NCI-H1417 (cell line): ENCODE results near the gene USO1.
"Not testable (repeated sequence)": the region's sequence is repeated elsewhere in the genome, so short reads cannot be mapped to it uniquely, and the experiment has no call there.

Experiments
- DNase-seq, 3 experiments: peaks; one replicate each; lab custom pipeline; 2025; lab: John Stamatoyannopoulos, UW

USO1 gene

GRCh38 chr4:75752637-75753036 is 28.3 kb downstream of the USO1 start:
- DNase-seq, result no peak

- no peak for DNase-seq
These were observed 44.7 kb downstream of the USO1 start for GRCh38 chr4:75769036-75769435.

- DNase-seq, result no peak
These were observed 47.2 kb downstream of the USO1 start for GRCh38 chr4:75771607-75772006.

GRCh38 chr4:75777589-75777988 is 53.2 kb downstream of the USO1 start:
- DNase-seq, result no peak

- DNase-seq, result no peak
These were observed 54.9 kb downstream of the USO1 start for GRCh38 chr4:75779105-75779757.

GRCh38 chr4:75781305-75781704 is 56.9 kb downstream of the USO1 start:
- DNase-seq, result no peak

GRCh38 chr4:75786526-75786925 is 62.1 kb downstream of the USO1 start:
- DNase-seq, result no peak

GRCh38 chr4:75786938-75787337 is 62.6 kb downstream of the USO1 start:
- no peak for DNase-seq

GRCh38 chr4:75790024-75790423 is 65.6 kb downstream of the USO1 start:
- no peak for DNase-seq

- DNase-seq, result no peak
These were observed 76.6 kb downstream of the USO1 start for GRCh38 chr4:75800972-75801371.

GRCh38 chr4:75806035-75806434 is 81.7 kb downstream of the USO1 start:
- DNase-seq, result not testable (repeated sequence)

- DNase-seq, result no peak
These were observed 93.5 kb downstream of the USO1 start for GRCh38 chr4:75817901-75818300.

- no peak for DNase-seq
These were observed 94.7 kb downstream of the USO1 start for GRCh38 chr4:75819121-75819520.

GRCh38 chr4:75820197-75820596 is 95.8 kb downstream of the USO1 start:
- no peak for DNase-seq

GRCh38 chr4:75820676-75821075 is 96.3 kb downstream of the USO1 start:
- no peak for DNase-seq

GRCh38 chr4:75821216-75821615 is 96.8 kb downstream of the USO1 start:
- no peak for DNase-seq

GRCh38 chr4:75821966-75822365 is 97.6 kb downstream of the USO1 start:
- DNase-seq, result no peak

GRCh38 chr4:75822416-75822815 is 98.0 kb downstream of the USO1 start:
- DNase-seq, result no peak

- DNase-seq, result no peak
These were observed 99.4 kb downstream of the USO1 start for GRCh38 chr4:75823812-75824211.

- no peak for DNase-seq
These were observed 106.5 kb downstream of the USO1 start for GRCh38 chr4:75830906-75831305.

GRCh38 chr4:75831856-75832405 is 107.6 kb downstream of the USO1 start:
- DNase-seq, result peak; percentile 30 to 60 (median 39)

GRCh38 chr4:75834095-75834771 is 109.9 kb downstream of the USO1 start:
- no peak for DNase-seq

- DNase-seq, result no peak
These were observed 110.4 kb downstream of the USO1 start for GRCh38 chr4:75834772-75835154.
